Islet precursor cell (in vitro differentiated cells): ENCODE results near the gene OLIG3.

ENCODE experiments used
- DNase-seq: peaks from one replicate; pipeline ENCODE4 v3.0.0-alpha.2; 2018

The OLIG3 gene

DNA sequence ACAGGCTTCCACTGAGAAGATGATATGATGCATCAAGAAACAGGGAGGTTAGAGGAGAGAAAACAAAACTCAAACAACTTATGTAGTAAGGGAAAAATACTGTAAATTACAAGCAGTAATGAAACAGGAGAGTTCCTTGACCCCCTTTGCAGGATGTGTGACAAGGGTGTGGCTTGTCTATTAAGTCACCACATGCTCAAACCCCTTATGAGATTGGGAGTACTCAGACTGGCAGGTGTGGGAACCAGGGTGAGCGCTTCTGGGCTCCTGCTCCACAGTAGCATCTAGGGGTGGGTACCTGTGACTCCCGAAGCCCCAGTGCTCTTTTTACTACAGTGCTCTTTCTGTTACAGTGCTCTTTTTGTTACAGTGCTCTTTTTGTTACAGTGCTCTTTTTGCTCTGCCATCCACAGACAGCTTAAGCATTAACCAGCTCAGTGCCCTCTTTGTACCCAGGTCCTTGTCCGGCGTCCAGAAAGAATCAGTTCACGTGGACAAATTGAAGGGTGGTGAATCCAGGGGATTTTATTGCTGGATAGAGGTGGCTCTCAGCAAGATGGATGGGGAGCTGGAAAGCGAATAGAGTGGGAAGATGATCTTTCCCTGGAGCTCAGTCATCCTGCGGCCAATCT is 28.7 kb downstream of the OLIG3 start:
- DNase-seq: no peak

DNA sequence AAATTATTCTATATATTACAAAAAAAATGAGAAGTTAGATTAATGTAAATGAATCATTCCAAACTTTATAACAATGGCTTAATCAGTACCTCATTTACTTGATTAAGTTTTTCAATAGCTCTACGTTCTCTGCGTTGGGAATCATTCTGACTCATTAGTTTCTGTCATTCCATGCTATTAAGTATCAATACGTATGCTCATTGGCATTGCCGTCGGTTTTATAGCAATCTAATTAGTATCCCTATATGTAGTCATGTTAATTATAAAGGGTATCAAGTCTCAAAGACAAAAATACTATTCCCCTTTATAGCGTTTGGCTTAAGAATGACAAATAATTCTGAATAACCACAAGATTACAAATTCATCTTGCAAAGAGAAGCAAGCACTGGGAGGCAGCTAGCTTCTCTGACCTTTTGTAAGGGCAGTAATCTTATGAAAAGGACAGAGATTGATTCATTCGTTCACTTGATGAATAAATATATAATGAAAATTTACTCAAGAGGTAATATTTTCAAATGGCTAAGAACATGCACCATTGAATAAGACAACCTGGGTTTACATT is 41.8 kb downstream of the OLIG3 start:
- no peak for DNase-seq

GRCh38 chr6:137443901-137444300 is 50.3 kb downstream of the OLIG3 start:
- no peak for DNase-seq
